Measurements from ENCODE around the gene HDAC11. TPM values are rescaled to one million over a fixed set of nuclear protein-coding genes. Genes with fewer than 3 reads are reported as not detected.
"Not testable (repeated sequence)": the region's sequence is repeated elsewhere in the genome, so short reads cannot be mapped to it uniquely, and the experiment has no call there.

The HDAC11 gene
- total RNA-seq (10 to 100 TPM; 20.8 to 49.4 (median 30.7) TPM), polyA plus RNA-seq (10 to 100 TPM; 27.2 to 33.7 TPM)
- long read RNA-seq, donor 1, transcript HDAC11-201 (10 exons, 2,960 nt): major isoform, 77 of 158 reads
- long read RNA-seq, donor 1, transcript HDAC11-213 (9 exons, 2,766 nt): minor isoform, 9 of 158 reads
- long read RNA-seq, donor 1, transcript HDAC11-203 (7 exons, 1,018 nt): minor isoform, 6 of 158 reads
- long read RNA-seq, donor 1, partial matches to known transcripts: 30 of 158 reads
- long read RNA-seq, donor 1, other reads (novel, unspliced or antisense): 34 of 158 reads
- long read RNA-seq, donor 2, transcript HDAC11-203 (7 exons, 1,018 nt): minor isoform, 13 of 235 reads
- long read RNA-seq, donor 2, transcript HDAC11-213 (9 exons, 2,766 nt): minor isoform, 19 of 235 reads
- long read RNA-seq, donor 2, transcript HDAC11-201 (10 exons, 2,960 nt): major isoform, 133 of 235 reads
- long read RNA-seq, donor 2, partial matches to known transcripts: 28 of 235 reads
- long read RNA-seq, donor 2, other reads (novel, unspliced or antisense): 36 of 235 reads
- long read RNA-seq, donor 3, transcript HDAC11-213 (9 exons, 2,766 nt): minor isoform, 6 of 91 reads
- long read RNA-seq, donor 3, transcript HDAC11-201 (10 exons, 2,960 nt): major isoform, 27 of 91 reads
- long read RNA-seq, donor 3, transcript HDAC11-203 (7 exons, 1,018 nt): minor isoform, 7 of 91 reads
- long read RNA-seq, donor 3, transcript HDAC11-204 (6 exons, 967 nt): minor isoform, 8 of 91 reads
- long read RNA-seq, donor 3, partial matches to known transcripts: 11 of 91 reads
- long read RNA-seq, donor 3, other reads (novel, unspliced or antisense): 30 of 91 reads

- H3K9me3 ChIP-seq: no peaks in the 10 kb centered on the region
- H3K4me1 ChIP-seq: peaks cover 0 to 31% (median 14%) of the 10 kb centered on the region in 12 donors
- H3K4me3 ChIP-seq: peak within 1 kb of the TSS; percentile 59 to 98 (median 82)
- TF ChIP-seq POLR2A (IDR thresholded peaks at IDR 0.05): peak; percentile 39 to 88
- peak in 11 of 12 donors; percentile 6 to 61 (median 35) for TF ChIP-seq CTCF (IDR thresholded peaks at IDR 0.05)
- ATAC-seq (peak; percentile 97 to 99 (median 98)), DNase-seq (peak; percentile 100)
- H3K27me3 ChIP-seq: peaks cover 0 to 4% (median 0%) of the 10 kb centered on the region in 9 donors
- intact Hi-C loops (cut with DNase I): loop anchor here in 1 of 10 donors (10.0 kb wide), 1 partner anchor 615 kb away; no protein-coding TSS in a partner anchor
- H3K36me3 ChIP-seq: peaks cover 0 to 4% (median 0%) of the 10 kb centered on the region in 9 donors
- peak within 1 kb of the TSS; percentile 84 to 96 (median 92) for H3K27ac ChIP-seq
- 0% methylated on average over 24 to 67 of the region's 67 CpGs for WGBS, 4 donors
Observed at GRCh38 chr3:13479582-13480339, at the start of gene HDAC11. TSS of gene HDAC11 (plus strand) at chr3:13480306. CDS start at chr3:13480348, 42 bp downstream.

- 64 to 78% (median 69%) methylated on average over 2 of the region's 2 CpGs for WGBS, 4 donors
- ATAC-seq; intact Hi-C loops (cut with DNase I); H3K9me3 ChIP-seq; H3K36me3 ChIP-seq; H3K4me1 ChIP-seq; DNase-seq; H3K4me3 ChIP-seq; H3K27ac ChIP-seq; H3K27me3 ChIP-seq: not testable (repeated sequence)
Observed at GRCh38 chr3:13430411-13430875, 49.7 kb upstream of the HDAC11 start.

- H3K4me3 ChIP-seq: no peak overlapping the region
- intact Hi-C loops (cut with DNase I): no loop called here
- H3K4me1 ChIP-seq: no peaks in the 10 kb centered on the region
- H3K9me3 ChIP-seq: peaks cover 0 to 2% (median 0%) of the 10 kb centered on the region in 12 donors
- ATAC-seq: no peak
- H3K27me3 ChIP-seq: no peaks in the 10 kb centered on the region
- WGBS, 4 donors: 93 to 96% (median 94%) methylated on average over 1 of the region's 1 CpG
- no peak overlapping the region for H3K27ac ChIP-seq
- TF ChIP-seq CTCF (IDR thresholded peaks at IDR 0.05): no peak
- no peak for TF ChIP-seq POLR2A (IDR thresholded peaks at IDR 0.05)
- DNase-seq: no peak
- H3K36me3 ChIP-seq: no peaks in the 10 kb centered on the region
Observed at GRCh38 chr3:13432093-13432492, 48.0 kb upstream of the HDAC11 start.

GRCh38 chr3:13433912-13434311 is 46.2 kb upstream of the HDAC11 start:
- ATAC-seq (no peak), DNase-seq (no peak)
- Histone ChIP-seq H3K27me3 (peaks cover 0 to 5% (median 0%) of the 10 kb centered on the region in 9 donors), H3K27ac (no peak overlapping the region), H3K9me3 (peaks cover 0 to 2% (median 0%) of the 10 kb centered on the region in 12 donors), H3K36me3 (no peaks in the 10 kb centered on the region), H3K4me3 (no peak overlapping the region), H3K4me1 (no peaks in the 10 kb centered on the region)
- TF ChIP-seq POLR2A (IDR thresholded peaks at IDR 0.05) (no peak), CTCF (IDR thresholded peaks at IDR 0.05) (no peak)
- WGBS, 4 donors: 80 to 87% (median 82%) methylated on average over 5 of the region's 5 CpGs
- intact Hi-C loops (cut with DNase I): no loop called here

- H3K9me3 ChIP-seq; ATAC-seq; H3K27ac ChIP-seq; H3K4me3 ChIP-seq; H3K27me3 ChIP-seq; H3K4me1 ChIP-seq; H3K36me3 ChIP-seq; intact Hi-C loops (cut with DNase I); DNase-seq: not testable (repeated sequence)
- WGBS, 4 donors: 84 to 89% (median 88%) methylated on average over 4 of the region's 4 CpGs
Observed at GRCh38 chr3:13436213-13436612, 43.9 kb upstream of the HDAC11 start.

Data from heart left ventricle (tissue), 16 donors.